Stimulated activated CD8-positive, alpha-beta memory T cell treated with anti-CD3 and anti-CD28 coated beads, Interleukin-15, amount 100 ng/mL, for 48 hours (primary cell): Measurements from ENCODE around the gene DYNC1LI2.

Experiments used
- DNase-seq, 2 donors: peaks; one replicate each; pipeline ENCODE4 v3.0.0-alpha.2; 2020; ENCODE audit warnings: low read depth in 2 of 2

DYNC1LI2 gene

GRCh38 chr16:66740010-66740409 is 11.4 kb downstream of the DYNC1LI2 start:
- no peak for DNase-seq

- DNase-seq, result no peak
Measured at GRCh38 chr16:66735891-66736290, 15.5 kb downstream of the DYNC1LI2 start.

- no peak for DNase-seq
Measured at GRCh38 chr16:66731101-66731500, 20.3 kb downstream of the DYNC1LI2 start.

- DNase-seq, result no peak
Measured at GRCh38 chr16:66728804-66729203, 22.6 kb downstream of the DYNC1LI2 start.

GRCh38 chr16:66728117-66728787 is 23.2 kb downstream of the DYNC1LI2 start:
- no peak for DNase-seq

GRCh38 chr16:66720766-66721165 is 30.6 kb downstream of the DYNC1LI2 start:
- no peak for DNase-seq

GRCh38 chr16:66719246-66719645 is 32.2 kb downstream of the DYNC1LI2 start:
- DNase-seq, result no peak

- DNase-seq, result no peak
Measured at GRCh38 chr16:66717776-66718175, 33.6 kb downstream of the DYNC1LI2 start.

GRCh38 chr16:66717112-66717675 is 34.2 kb downstream of the DYNC1LI2 start:
- DNase-seq, result no peak

- no peak for DNase-seq
Measured at GRCh38 chr16:66714654-66715307, 36.6 kb downstream of the DYNC1LI2 start.

GRCh38 chr16:66714062-66714461 is 37.3 kb downstream of the DYNC1LI2 start:
- DNase-seq, result no peak

- no peak for DNase-seq
Measured at GRCh38 chr16:66713076-66713475, 38.3 kb downstream of the DYNC1LI2 start.

GRCh38 chr16:66712512-66712911 is 38.9 kb downstream of the DYNC1LI2 start:
- no peak for DNase-seq

GRCh38 chr16:66711581-66711980 is 39.8 kb downstream of the DYNC1LI2 start:
- no peak for DNase-seq

- DNase-seq, result no peak
Measured at GRCh38 chr16:66706506-66706880, 44.9 kb downstream of the DYNC1LI2 start.

GRCh38 chr16:66705790-66706505 is 45.5 kb downstream of the DYNC1LI2 start:
- no peak for DNase-seq

GRCh38 chr16:66703406-66704215 is 47.8 kb downstream of the DYNC1LI2 start:
- no peak for DNase-seq

- no peak for DNase-seq
Measured at GRCh38 chr16:66701516-66701915, 49.9 kb downstream of the DYNC1LI2 start.

- no peak for DNase-seq
Measured at GRCh38 chr16:66701026-66701425, 50.4 kb downstream of the DYNC1LI2 start.

GRCh38 chr16:66699898-66700297 is 51.5 kb downstream of the DYNC1LI2 start:
- DNase-seq, result no peak

- DNase-seq, result no peak
Measured at GRCh38 chr16:66698046-66698445, 53.4 kb downstream of the DYNC1LI2 start.
